HepG2 (cell line): ENCODE measurements around the gene TIAM1. TPM values are rescaled to one million over a fixed set of nuclear protein-coding genes. Genes with fewer than 3 reads are reported as not detected.

ENCODE experiments used
- ATAC-seq: fragments of 200-7000 bp; cut with Tn5 transposase; 3 replicates; pipeline ENCODE4 v1.9.1; 2020; ENCODE audit warnings: mild to moderate bottlenecking, moderate library complexity
- BruUV-seq: library from RNA; stranded (reverse); fragments of 400-500 nt; replicated peaks from 2 replicates; lab custom pipeline; 2021; lab: Mats Ljungman, UMichigan
- CTCF ChIA-PET: fragments of 300-600 bp; formaldehyde crosslinking; extraction: SDS; loops from one replicate; lab custom pipeline; 2021; ENCODE audit warnings: low total read pairs, inconsistent platforms, low intra/inter-chr PET ratio; lab: Yijun Ruan, JAX
- POLR2A ChIA-PET: fragments of 350-600 bp; sonication (Branson Sonifier 250); formaldehyde crosslinking; loops from one replicate; lab custom pipeline; 2020; ENCODE audit warnings: antibody characterized with exemption, inconsistent platforms; lab: Yijun Ruan, JAX
- DNase-seq: peaks from one replicate; pipeline ENCODE4 v3.0.0-alpha.2; 2015; ENCODE audit warnings: low spot score
- FAIRE-seq: peaks from 3 replicates; lab custom pipeline; 2011; peaks lifted over from hg19 to GRCh38; lab: Jason Lieb, UNC
- H2AFZ ChIP-seq: one replicate; pipeline ENCODE4 v1.6.1; 2011; ENCODE audit warnings: low read length, inconsistent platforms
- H3K27ac ChIP-seq: fragments of 300-600 bp; 3 replicates; pipeline ENCODE4 v1.8.0; 2011; ENCODE audit warnings: mixed run types, mild to moderate bottlenecking, mixed read lengths, low read length, inconsistent platforms; ENCODE audit not compliant: insufficient read depth; ENCODE audit errors: extremely low read length
- H3K27me3 ChIP-seq, 2 experiments: fragments of 200-600 bp in 1 of 2; 2 replicates in 1 of 2; 3 replicates in 1 of 2; pipeline versions ENCODE4 v1.6.0 to v1.8.0; 2011; ENCODE audit warnings: low read length in 2 of 2, mild to moderate bottlenecking in 2 of 2, moderate library complexity in 2 of 2, inconsistent platforms in 1 of 2; ENCODE audit not compliant: insufficient read depth in 2 of 2, control insufficient read depth in 1 of 2
- H3K36me3 ChIP-seq, 2 experiments: fragments of 200-600 bp in 1 of 2; replicated peaks in 1 of 2; 2 replicates in 1 of 2; 3 replicates in 1 of 2; pipeline versions ENCODE4 v1.5.1 to v1.8.0; 2011; ENCODE audit warnings: low read length in 2 of 2, inconsistent platforms in 1 of 2; ENCODE audit not compliant: insufficient read depth in 2 of 2, control insufficient read depth in 1 of 2
- H3K4me1 ChIP-seq: 2 replicates; pipeline ENCODE4 v1.5.1; 2012; ENCODE audit warnings: low read length, inconsistent platforms; ENCODE audit not compliant: insufficient read depth
- H3K4me2 ChIP-seq: 2 replicates; pipeline ENCODE4 v1.6.0; 2011; ENCODE audit warnings: low read depth, low read length, inconsistent platforms
- H3K4me3 ChIP-seq, 3 experiments: fragments of 200-600 bp in 1 of 3; sonication (generic), shearing (Covaris generic) in 1 of 3; replicated peaks in 1 of 3; 2 replicates each; pipeline ENCODE4 v1.5.1; 2011 to 2016; ENCODE audit warnings: low read length in 3 of 3, inconsistent platforms in 2 of 3, low read depth in 2 of 3, mild to moderate bottlenecking in 2 of 3, control low read depth in 1 of 3, mixed read lengths in 1 of 3; ENCODE audit not compliant: insufficient read depth in 1 of 3
- H3K79me2 ChIP-seq: one replicate; pipeline ENCODE4 v1.6.1; 2011; ENCODE audit warnings: low read length, inconsistent platforms; ENCODE audit not compliant: insufficient read depth
- H3K9ac ChIP-seq: 2 replicates; pipeline ENCODE4 v1.6.0; 2011; ENCODE audit warnings: mild to moderate bottlenecking, low read depth, low read length, inconsistent platforms; ENCODE audit not compliant: insufficient read depth
- H3K9me3 ChIP-seq: 2 replicates; pipeline ENCODE4 v1.5.1; 2012; ENCODE audit warnings: mild to moderate bottlenecking, low read length
- H4K20me1 ChIP-seq: 2 replicates; pipeline ENCODE4 v1.6.0; 2011; ENCODE audit warnings: inconsistent platforms, mild to moderate bottlenecking, low read length, moderate library complexity; ENCODE audit not compliant: insufficient read depth
- AGO1 ChIP-seq: fragments of 200-400 bp; formaldehyde crosslinking; IDR thresholded peaks from 2 replicates; pipeline ENCODE4 v1.6.1; 2017; ENCODE audit warnings: mild to moderate bottlenecking, low read depth, low read length, moderate library complexity; ENCODE audit not compliant: poor library complexity, severe bottlenecking
- BCL6 ChIP-seq: IDR thresholded peaks from 2 replicates; pipeline ENCODE4 v1.6.1; 2016; ENCODE audit warnings: missing genetic modification reagents, missing compliant biosample characterization
- DMAP1 ChIP-seq: IDR thresholded peaks from 2 replicates; pipeline ENCODE4 v1.6.1; 2016
- ERF ChIP-seq: IDR thresholded peaks from 2 replicates; pipeline ENCODE4 v1.6.1; 2018; ENCODE audit warnings: missing biosample characterization, missing genetic modification reagents
- FOSL1 ChIP-seq: sonication (generic); formaldehyde crosslinking; IDR thresholded peaks from 2 replicates; pipeline ENCODE4 v1.9.0; 2021; ENCODE audit warnings: missing genetic modification reagents, borderline replicate concordance
- GABPB1 ChIP-seq: IDR thresholded peaks from 2 replicates; pipeline ENCODE4 v1.6.1; 2016; ENCODE audit warnings: mild to moderate bottlenecking, missing genetic modification reagents, moderate library complexity, missing compliant biosample characterization
- MED8 ChIP-seq: sonication (generic); formaldehyde crosslinking; IDR thresholded peaks from 2 replicates; pipeline ENCODE4 v1.8.1; 2023; ENCODE audit warnings: mild to moderate bottlenecking, missing genetic modification reagents; ENCODE audit not compliant: insufficient replicate concordance
- RERE ChIP-seq: IDR thresholded peaks from 2 replicates; pipeline ENCODE4 v1.6.1; 2016; ENCODE audit warnings: low read depth, missing genetic modification reagents, missing compliant biosample characterization
- RNF2 ChIP-seq: fragments of 450-650 bp; conservative IDR thresholded peaks from 2 replicates; pipeline ENCODE4 v1.6.1; 2016; ENCODE audit warnings: low read depth
- RORA ChIP-seq: sonication (generic); formaldehyde crosslinking; IDR thresholded peaks from 2 replicates; pipeline ENCODE4 v1.5.0; 2020; ENCODE audit warnings: mild to moderate bottlenecking, missing genetic modification reagents, moderate library complexity
- SALL1 ChIP-seq: sonication (generic); formaldehyde crosslinking; IDR thresholded peaks from 2 replicates; pipeline ENCODE4 v1.8.0; 2022; ENCODE audit warnings: mild to moderate bottlenecking, missing genetic modification reagents
- SRSF9 ChIP-seq: fragments of 200-400 bp; formaldehyde crosslinking; IDR thresholded peaks from 2 replicates; pipeline ENCODE4 v1.6.1; 2018; ENCODE audit warnings: borderline replicate concordance, mild to moderate bottlenecking, low read depth, low read length; ENCODE audit not compliant: insufficient read depth, poor library complexity, severe bottlenecking
- TBL1XR1 ChIP-seq: fragments of 150-350 bp; IDR thresholded peaks from 2 replicates; pipeline ENCODE4 v1.6.1; 2014; ENCODE audit warnings: borderline replicate concordance, low read length; ENCODE audit not compliant: partially characterized antibody
- TGIF2 ChIP-seq: IDR thresholded peaks from 2 replicates; pipeline ENCODE4 v1.6.1; 2016; ENCODE audit warnings: control low read depth, missing compliant biosample characterization
- ZNF263 ChIP-seq: sonication (generic); formaldehyde crosslinking; IDR thresholded peaks from 2 replicates; pipeline ENCODE4 v1.4.0; 2020; ENCODE audit warnings: missing genetic modification reagents
- ZNF33B ChIP-seq: sonication (generic); formaldehyde crosslinking; IDR thresholded peaks from 2 replicates; pipeline ENCODE4 v1.5.1; 2020; ENCODE audit warnings: mild to moderate bottlenecking, missing genetic modification reagents
- ZNF441 ChIP-seq: sonication (generic); formaldehyde crosslinking; IDR thresholded peaks from 2 replicates; pipeline ENCODE4 v1.7.0; 2021; ENCODE audit warnings: missing genetic modification reagents, borderline replicate concordance
- ZNF569 ChIP-seq: sonication (generic); formaldehyde crosslinking; IDR thresholded peaks from 2 replicates; pipeline ENCODE4 v1.5.0; 2020; ENCODE audit warnings: mild to moderate bottlenecking, missing genetic modification reagents, moderate library complexity, borderline replicate concordance
- ZNF782 ChIP-seq: sonication (generic); formaldehyde crosslinking; IDR thresholded peaks from 2 replicates; pipeline ENCODE4 v1.4.0; 2020; ENCODE audit warnings: missing genetic modification reagents, mild to moderate bottlenecking, borderline replicate concordance
- ZSCAN12 ChIP-seq: sonication (generic); formaldehyde crosslinking; IDR thresholded peaks from 2 replicates; pipeline ENCODE4 v1.9.0; 2021; ENCODE audit warnings: mild to moderate bottlenecking, missing genetic modification reagents
- WGBS: methylation state at CpG from one replicate; pipeline ENCODE4 v1.1.6; 2017; ENCODE audit warnings: low lambda C conversion rate; 5-methylcytosine and 5-hydroxymethylcytosine counted together
- in situ Hi-C: cut with HindIII; loops from 2 replicates; pipeline ENCODE4 v1.10.0; 2017; ENCODE audit warnings: low pct_unique_long_range_greater_than_20kb; ENCODE audit not compliant: extremely low pct_ligation_motif_present
- intact Hi-C: fragments of 100-400 bp; cut with micrococcal nuclease; formaldehyde crosslinking; loops from one replicate; pipeline ENCODE4 v1.10.0; 2022; ENCODE audit not compliant: unreplicated experiment
- polyA plus RNA-seq, 8 experiments: library from polyadenylated mRNA; depleted of rRNA in 3 of 8; stranded (reverse) in 7 of 8; unstranded in 1 of 8; fragments of >200 nt; fragmentation: Illumina TruSeq in 4 of 8; extraction: Trizol in 4 of 8; gene quantifications; 2 replicates each; pipeline versions ENCODE4 v1.2.1 to v1.2.3, GENCODE V29; 2011 to 2016; ENCODE audit warnings: low read depth in 4 of 8, missing spikeins in 1 of 8, mixed read lengths in 1 of 8; ENCODE audit not compliant: insufficient read depth in 1 of 8
- total RNA-seq, 5 experiments: library from RNA; depleted of rRNA; stranded (reverse); fragments of >200 nt; fragmentation: Illumina TruSeq; extraction: Trizol; gene quantifications; 2 replicates each; pipeline ENCODE4 v1.2.3, GENCODE V29; 2016; ENCODE audit warnings: low read depth in 1 of 5
- TF ChIP-seq, protein P1 (sequence below): sonication (generic); formaldehyde crosslinking; IDR thresholded peaks from 2 replicates; pipeline ENCODE4 v1.5.0; 2020; ENCODE audit warnings: missing genetic modification reagents, mild to moderate bottlenecking, borderline replicate concordance

TIAM1 gene
- total and polyA plus RNA-seq, 2 of the 13 experiments (the other 11 are each of a cell fraction or from before 2014, with no cell fraction given): 0.13 to 0.24 TPM

DNA sequence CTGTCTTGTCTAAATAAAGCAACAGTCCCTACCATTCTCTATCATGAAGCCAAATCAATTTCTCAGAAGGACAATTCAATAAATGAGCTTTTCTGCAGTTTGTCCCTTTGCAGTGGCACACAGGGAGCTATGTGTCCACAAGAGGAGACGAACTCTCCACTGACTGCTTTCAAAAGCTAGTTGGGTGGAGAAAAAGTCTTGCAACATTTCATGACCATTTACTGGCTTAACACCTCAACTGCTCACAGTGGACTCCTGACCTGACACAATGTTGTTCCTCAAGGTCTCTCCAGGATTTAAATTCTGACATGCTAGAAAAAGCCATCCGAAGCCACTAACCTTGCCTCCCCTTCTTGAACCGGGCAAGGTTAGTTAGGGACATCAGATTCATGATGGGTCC, 111.7 kb downstream of the TIAM1 start (continued):
- TF ChIP-seq, protein P1, sequence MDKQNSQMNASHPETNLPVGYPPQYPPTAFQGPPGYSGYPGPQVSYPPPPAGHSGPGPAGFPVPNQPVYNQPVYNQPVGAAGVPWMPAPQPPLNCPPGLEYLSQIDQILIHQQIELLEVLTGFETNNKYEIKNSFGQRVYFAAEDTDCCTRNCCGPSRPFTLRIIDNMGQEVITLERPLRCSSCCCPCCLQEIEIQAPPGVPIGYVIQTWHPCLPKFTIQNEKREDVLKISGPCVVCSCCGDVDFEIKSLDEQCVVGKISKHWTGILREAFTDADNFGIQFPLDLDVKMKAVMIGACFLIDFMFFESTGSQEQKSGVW (CRISPR knock-in tag): no peak
- TF ChIP-seq ZNF263 (CRISPR knock-in tag): no peak
- no peak for TF ChIP-seq ZNF782 (CRISPR knock-in tag)
- TF ChIP-seq ZNF33B: no peak
- TF ChIP-seq TBL1XR1: no peak
- TF ChIP-seq BCL6 (CRISPR knock-in tag): no peak
- TF ChIP-seq GABPB1: no peak
- TF ChIP-seq ZNF569 (CRISPR knock-in tag): no peak
- no peak for TF ChIP-seq ZSCAN12 (CRISPR knock-in tag)
- no peak for TF ChIP-seq MED8 (CRISPR knock-in tag)
- TF ChIP-seq ERF: no peak
- TF ChIP-seq SRSF9: no peak
- no peak for TF ChIP-seq TGIF2

- H3K79me2 ChIP-seq: no peaks in the 10 kb centered on the region
- intact Hi-C loops: no loop called here
- CTCF ChIA-PET: no interaction called here
- in situ Hi-C loops: no loop called here
- no peaks in the 10 kb centered on the region for H3K4me1 ChIP-seq
- WGBS: 0% methylated on average over 3 of the region's 6 CpGs
- no peak overlapping the region for H3K9ac ChIP-seq
- POLR2A ChIA-PET: no interaction called here
- FAIRE-seq (no peak), DNase-seq (no peak), ATAC-seq (no peak)
- no peak overlapping the region for H3K27ac ChIP-seq
- no peaks in the 10 kb centered on the region for H4K20me1 ChIP-seq
- no peaks in the 10 kb centered on the region for H3K27me3 ChIP-seq
- H3K36me3 ChIP-seq: no peaks in the 10 kb centered on the region
- no peak overlapping the region for H2AFZ ChIP-seq
- H3K4me3 ChIP-seq: no peak overlapping the region
- no TSS peak for BruUV-seq
- H3K4me2 ChIP-seq: no peak overlapping the region
- no peaks in the 10 kb centered on the region for H3K9me3 ChIP-seq
- TF ChIP-seq AGO1: no peak
- no peak for TF ChIP-seq SALL1 (CRISPR knock-in tag)
- no peak for TF ChIP-seq DMAP1
- TF ChIP-seq RERE: no peak
- no peak for TF ChIP-seq FOSL1 (CRISPR knock-in tag)
- TF ChIP-seq RORA (CRISPR knock-in tag): no peak
- TF ChIP-seq ZNF441 (CRISPR knock-in tag): no peak
- TF ChIP-seq RNF2: no peak
These were observed 113.1 kb downstream of the TIAM1 start for GRCh38 chr21:31230937-31231336.
